Naive B cell (primary cell): ENCODE data around the gene MYO5A. TPM values are rescaled to one million over a fixed set of nuclear protein-coding genes. Genes with fewer than 3 reads are reported as not detected.
A peak's percentile ranks its signal among the peaks of the same experiment; 100 is the strongest.

Experiments used
- ATAC-seq, 2 donors: fragments of 150-1000 bp; cut with Tn5 transposase; 2 replicates each; pipeline ENCODE4 v1.10.0; 2021; ENCODE audit warnings: low read depth in 2 of 2, mild to moderate bottlenecking in 2 of 2, moderate library complexity in 2 of 2
- DNase-seq: peaks from one replicate; pipeline ENCODE4 v3.0.0; 2022
- H3K27ac Mint-ChIP-seq, 6 donors: one replicate each; pipeline ENCODE4 v1.8.0; 2020 to 2022; ENCODE audit warnings: mild to moderate bottlenecking in 6 of 6, mixed read lengths in 6 of 6, moderate library complexity in 5 of 6, inconsistent platforms in 2 of 6
- H3K27me3 Mint-ChIP-seq, 3 donors: one replicate each; pipeline ENCODE4 v1.8.0; 2021 to 2022; ENCODE audit warnings: mixed read lengths in 3 of 3, mild to moderate bottlenecking in 1 of 3
- H3K36me3 Mint-ChIP-seq, 2 donors: one replicate each; pipeline ENCODE4 v1.8.0; 2020 to 2022; ENCODE audit warnings: mixed read lengths in 2 of 2, inconsistent platforms in 1 of 2, mild to moderate bottlenecking in 1 of 2
- H3K4me1 Mint-ChIP-seq, 3 donors: one replicate each; pipeline ENCODE4 v1.8.0; 2020 to 2022; ENCODE audit warnings: mixed read lengths in 3 of 3, inconsistent platforms in 1 of 3, mild to moderate bottlenecking in 1 of 3, moderate library complexity in 1 of 3
- H3K4me3 Mint-ChIP-seq, 8 donors: one replicate each; pipeline ENCODE4 v1.8.0; 2020 to 2022; ENCODE audit warnings: mild to moderate bottlenecking in 8 of 8, mixed read lengths in 8 of 8, moderate library complexity in 8 of 8, inconsistent platforms in 2 of 8
- H3K9me3 Mint-ChIP-seq, 7 donors: one replicate each; pipeline ENCODE4 v1.8.0; 2020 to 2022; ENCODE audit warnings: mixed read lengths in 7 of 7, mild to moderate bottlenecking in 5 of 7, inconsistent platforms in 2 of 7, moderate library complexity in 1 of 7
- polyA plus RNA-seq, 6 donors: library from polyadenylated mRNA; unstranded; fragments of 300-500 nt; fragmentation: Illumina TruSeq; gene quantifications; one replicate each; pipeline ENCODE4 v1.2.3, GENCODE V29; 2021; ENCODE audit warnings: low read depth in 6 of 6

Gene MYO5A
- polyA plus RNA-seq, 6 donors from 2014 or later: 3.8 to 15.0 (median 9.3) TPM

GRCh38 chr15:52414936-52415335 is 113.7 kb downstream of the MYO5A start:
- ATAC-seq: no peak
- Mint-ChIP-seq H3K36me3 (peaks cover 9% of the 10 kb centered on the region in 2 donors), H3K9me3 (no peaks in the 10 kb centered on the region), H3K27ac (peak overlapping the region in 1 of 6 donors; percentile 65), H3K27me3 (no peaks in the 10 kb centered on the region), H3K4me1 (no peaks in the 10 kb centered on the region), H3K4me3 (no peak overlapping the region)
- DNase-seq: no peak

- Mint-ChIP-seq H3K9me3 (no peaks in the 10 kb centered on the region), H3K27me3 (no peaks in the 10 kb centered on the region), H3K4me1 (no peaks in the 10 kb centered on the region), H3K36me3 (peaks cover 6 to 9% of the 10 kb centered on the region in 2 donors), H3K4me3 (no peak overlapping the region), H3K27ac (no peak overlapping the region)
- no peak for ATAC-seq
- DNase-seq: no peak
These were observed 119.9 kb downstream of the MYO5A start for GRCh38 chr15:52408823-52409222.

- no peak overlapping the region for H3K27ac Mint-ChIP-seq
- no peak for ATAC-seq
- no peaks in the 10 kb centered on the region for H3K9me3 Mint-ChIP-seq
- H3K36me3 Mint-ChIP-seq: peaks cover 16 to 18% of the 10 kb centered on the region in 2 donors
- no peaks in the 10 kb centered on the region for H3K4me1 Mint-ChIP-seq
- H3K4me3 Mint-ChIP-seq: no peak overlapping the region
- DNase-seq: no peak
- no peaks in the 10 kb centered on the region for H3K27me3 Mint-ChIP-seq
These were observed 121.3 kb downstream of the MYO5A start for GRCh38 chr15:52407374-52407773.

GRCh38 chr15:52406601-52407000 is 122.1 kb downstream of the MYO5A start:
- Mint-ChIP-seq H3K4me3 (no peak overlapping the region), H3K27ac (peak overlapping the region in 1 of 6 donors; percentile 80), H3K27me3 (no peaks in the 10 kb centered on the region), H3K4me1 (no peaks in the 10 kb centered on the region), H3K9me3 (no peaks in the 10 kb centered on the region), H3K36me3 (peaks cover 18 to 22% of the 10 kb centered on the region in 2 donors)
- DNase-seq (no peak), ATAC-seq (no peak)

- peaks cover 18 to 24% of the 10 kb centered on the region in 2 donors for H3K36me3 Mint-ChIP-seq
- no peak for ATAC-seq
- no peak overlapping the region for H3K4me3 Mint-ChIP-seq
- DNase-seq: no peak
- H3K4me1 Mint-ChIP-seq: no peaks in the 10 kb centered on the region
- no peaks in the 10 kb centered on the region for H3K9me3 Mint-ChIP-seq
- no peaks in the 10 kb centered on the region for H3K27me3 Mint-ChIP-seq
- H3K27ac Mint-ChIP-seq: no peak overlapping the region
These were observed 122.8 kb downstream of the MYO5A start for GRCh38 chr15:52405856-52406255.

DNA sequence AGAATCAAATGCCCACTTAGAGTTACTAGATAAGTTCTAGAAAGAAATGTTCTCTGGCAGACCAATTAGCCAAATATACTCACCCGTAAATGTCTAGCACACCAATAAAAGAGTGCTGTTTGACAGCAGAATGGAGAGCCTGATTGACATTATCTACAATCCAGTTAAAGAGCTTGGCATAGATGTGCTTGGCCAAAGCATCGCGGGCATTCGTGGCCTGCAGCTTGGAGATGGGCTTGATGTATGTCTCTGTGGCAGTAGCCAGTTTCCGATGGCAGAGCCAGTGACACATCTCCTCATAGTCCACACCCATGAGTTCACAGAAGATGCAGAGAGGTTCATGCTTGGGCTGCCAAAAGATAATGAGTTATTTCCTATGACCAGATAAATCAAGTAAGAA is 131.6 kb downstream of the MYO5A start:
- H3K27ac Mint-ChIP-seq: no peak overlapping the region
- no peaks in the 10 kb centered on the region for H3K9me3 Mint-ChIP-seq
- H3K36me3 Mint-ChIP-seq: peaks cover 0 to 17% of the 10 kb centered on the region in 2 donors
- no peaks in the 10 kb centered on the region for H3K27me3 Mint-ChIP-seq
- peaks cover 0 to 3% (median 0%) of the 10 kb centered on the region in 3 donors for H3K4me1 Mint-ChIP-seq
- no peak for ATAC-seq
- no peak for DNase-seq
- H3K4me3 Mint-ChIP-seq: no peak overlapping the region

GRCh38 chr15:52394118-52394517 is 134.6 kb downstream of the MYO5A start:
- no peak for DNase-seq
- no peaks in the 10 kb centered on the region for H3K9me3 Mint-ChIP-seq
- H3K27me3 Mint-ChIP-seq: no peaks in the 10 kb centered on the region
- peaks cover 0 to 3% (median 0%) of the 10 kb centered on the region in 3 donors for H3K4me1 Mint-ChIP-seq
- peaks cover 0 to 16% of the 10 kb centered on the region in 2 donors for H3K36me3 Mint-ChIP-seq
- ATAC-seq: no peak
- no peak overlapping the region for H3K4me3 Mint-ChIP-seq
- peak overlapping the region in 1 of 6 donors; percentile 82 for H3K27ac Mint-ChIP-seq

DNA sequence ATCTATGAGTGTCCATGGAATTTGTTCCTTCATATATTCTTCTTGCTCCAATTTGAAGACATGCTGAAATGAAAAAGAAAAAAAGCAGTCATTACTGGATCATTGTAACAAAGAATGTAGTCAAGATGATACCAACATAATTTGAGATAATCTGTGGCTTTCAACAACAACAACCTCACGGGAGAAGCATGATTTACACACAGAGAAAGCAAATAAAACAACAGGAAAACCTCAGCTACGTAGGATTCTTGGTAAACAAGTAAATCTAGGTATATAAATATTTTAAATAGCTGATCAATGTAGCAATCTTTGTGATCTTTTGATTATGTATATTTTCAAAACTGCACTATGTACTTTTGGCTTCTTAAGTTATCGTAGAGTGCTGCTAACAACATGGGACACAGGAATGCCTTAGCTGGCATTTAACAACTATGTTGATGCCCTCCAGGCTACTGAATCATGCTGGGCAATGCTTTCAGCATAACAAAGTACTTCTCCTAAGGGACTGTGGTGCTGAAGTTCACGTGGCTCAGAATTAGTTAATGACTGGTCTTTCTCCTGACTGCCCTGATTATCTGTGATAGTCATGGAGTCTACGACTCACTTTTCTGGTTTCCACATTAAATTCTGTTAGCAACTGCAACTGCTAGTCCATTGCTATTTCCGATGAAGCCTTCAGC is 136.5 kb downstream of the MYO5A start:
- no peaks in the 10 kb centered on the region for H3K27me3 Mint-ChIP-seq
- H3K9me3 Mint-ChIP-seq: no peaks in the 10 kb centered on the region
- DNase-seq: no peak
- ATAC-seq: no peak
- H3K4me3 Mint-ChIP-seq: no peak overlapping the region
- peaks cover 9 to 18% of the 10 kb centered on the region in 2 donors for H3K36me3 Mint-ChIP-seq
- H3K27ac Mint-ChIP-seq: peak overlapping the region in 1 of 6 donors; percentile 7
- H3K4me1 Mint-ChIP-seq: peaks cover 0 to 3% (median 0%) of the 10 kb centered on the region in 3 donors

DNA sequence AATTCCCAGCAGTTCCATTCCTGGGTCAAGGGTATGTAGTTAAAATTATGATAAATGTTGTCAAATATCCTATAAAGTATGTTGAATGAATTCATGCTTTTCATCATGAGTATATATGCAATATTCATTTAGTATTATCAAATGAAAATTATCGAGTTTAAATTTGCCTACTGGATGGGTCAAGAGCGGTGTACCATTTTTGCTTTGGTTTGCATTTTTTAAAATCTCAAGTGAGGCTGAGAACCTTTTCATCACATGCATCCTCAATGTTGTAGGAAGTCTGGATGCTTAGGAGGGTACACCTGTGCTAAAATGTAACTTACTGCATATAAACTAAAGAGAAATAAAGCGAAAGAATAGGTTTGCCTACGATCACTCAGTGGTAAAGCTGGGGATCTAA is 137.6 kb downstream of the MYO5A start:
- H3K36me3 Mint-ChIP-seq: peaks cover 9 to 11% of the 10 kb centered on the region in 2 donors

DNA sequence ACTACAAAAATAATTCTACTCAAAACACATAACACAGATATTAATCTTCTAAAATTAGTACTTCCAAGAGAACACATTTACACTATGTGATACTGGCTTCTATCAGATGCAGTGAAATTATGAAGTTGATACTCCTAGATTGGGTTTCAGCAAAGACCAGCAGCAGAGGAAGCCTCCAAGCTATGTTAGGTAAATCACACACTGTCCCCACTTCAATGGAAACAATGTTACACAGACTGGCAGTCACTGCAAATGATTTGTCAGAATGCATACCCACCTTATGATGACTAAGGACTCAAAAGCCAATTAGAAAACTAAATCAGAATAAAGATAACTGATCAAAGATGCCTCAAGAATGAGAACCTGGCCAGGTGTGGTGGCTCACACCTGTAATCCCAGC is 143.0 kb downstream of the MYO5A start:
- ATAC-seq: no peak
- Mint-ChIP-seq H3K9me3 (no peaks in the 10 kb centered on the region), H3K36me3 (peaks cover 15 to 25% of the 10 kb centered on the region in 2 donors), H3K27ac (peak overlapping the region in 1 of 6 donors; percentile 28), H3K4me3 (no peak overlapping the region), H3K4me1 (peaks cover 0 to 6% (median 5%) of the 10 kb centered on the region in 3 donors), H3K27me3 (no peaks in the 10 kb centered on the region)
- DNase-seq: no peak

More for the DNA sequence above, 137.6 kb downstream of the MYO5A start:
- Mint-ChIP-seq H3K4me1 (peaks cover 0 to 3% (median 0%) of the 10 kb centered on the region in 3 donors), H3K4me3 (no peak overlapping the region), H3K9me3 (no peaks in the 10 kb centered on the region), H3K27me3 (no peaks in the 10 kb centered on the region), H3K27ac (no peak overlapping the region)
- no peak for DNase-seq
- ATAC-seq: no peak

- peaks cover 27 to 28% of the 10 kb centered on the region in 2 donors for H3K36me3 Mint-ChIP-seq
- H3K4me1 Mint-ChIP-seq: peaks cover 0 to 6% (median 5%) of the 10 kb centered on the region in 3 donors
- peak overlapping the region in 3 of 6 donors; percentile 9 to 75 (median 39) for H3K27ac Mint-ChIP-seq
These were observed 145.5 kb downstream of the MYO5A start for GRCh38 chr15:52383100-52383588.

GRCh38 chr15:52382647-52383046 is 146.0 kb downstream of the MYO5A start:
- no peak for DNase-seq
- Mint-ChIP-seq H3K27me3 (no peaks in the 10 kb centered on the region), H3K9me3 (no peaks in the 10 kb centered on the region), H3K4me1 (peaks cover 0 to 6% (median 5%) of the 10 kb centered on the region in 3 donors), H3K4me3 (peak overlapping the region in 1 of 8 donors; percentile 22), H3K27ac (no peak overlapping the region), H3K36me3 (peaks cover 23 to 24% of the 10 kb centered on the region in 2 donors)
- no peak for ATAC-seq

More at GRCh38 chr15:52383100-52383588, 145.5 kb downstream of the MYO5A start:
- DNase-seq (no peak), ATAC-seq (no peak)
- no peaks in the 10 kb centered on the region for H3K27me3 Mint-ChIP-seq
- H3K4me3 Mint-ChIP-seq: no peak overlapping the region
- no peaks in the 10 kb centered on the region for H3K9me3 Mint-ChIP-seq

DNA sequence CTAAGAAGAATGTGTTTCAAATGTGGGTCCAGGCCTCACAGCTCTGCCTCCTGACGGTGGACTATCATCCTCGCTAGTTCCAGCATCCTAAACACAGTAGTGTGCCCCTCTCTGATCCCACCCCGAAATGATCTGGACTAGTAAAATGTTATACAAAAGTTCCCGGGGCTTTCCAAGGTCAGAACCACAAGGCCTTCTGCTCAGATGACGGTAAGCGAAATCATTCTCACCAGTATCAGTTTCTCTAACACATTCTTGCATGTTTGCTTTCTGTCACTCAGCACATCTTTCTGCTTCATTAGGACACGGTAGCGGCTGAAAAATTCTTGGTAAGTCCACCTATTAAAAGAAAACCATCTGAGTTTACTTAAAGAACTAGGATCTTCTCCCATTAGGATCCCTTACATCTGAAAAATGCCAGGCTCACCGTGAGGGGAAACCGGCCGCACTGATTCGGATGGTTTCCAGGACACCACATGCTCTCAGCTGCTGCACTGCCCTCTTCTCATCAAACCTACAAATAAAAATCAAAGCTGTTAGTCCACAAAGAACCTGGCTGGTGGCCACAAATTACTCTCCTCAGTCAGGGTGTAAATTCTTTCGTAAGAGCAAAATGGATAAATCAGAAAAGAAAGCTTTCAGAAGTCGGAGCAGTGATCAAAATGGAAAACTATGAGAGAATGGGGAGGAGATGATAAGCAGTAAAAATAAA is 149.1 kb downstream of the MYO5A start:
- DNase-seq (no peak), ATAC-seq (peak in 1 of 2 donors; percentile 18)
- Mint-ChIP-seq H3K27ac (peak overlapping the region in 2 of 6 donors; percentile 2 to 22), H3K4me1 (peaks cover 0 to 6% (median 5%) of the 10 kb centered on the region in 3 donors), H3K9me3 (no peaks in the 10 kb centered on the region), H3K4me3 (peak overlapping the region in 1 of 8 donors; percentile 16), H3K27me3 (no peaks in the 10 kb centered on the region), H3K36me3 (peaks cover 35 to 37% of the 10 kb centered on the region in 2 donors)
